Fibroblast of lung (primary cell): ENCODE measurements around the gene KCMF1.

ENCODE experiments used
- EZH2 ChIP-seq: IDR thresholded peaks from 2 replicates; pipeline ENCODE4 v1.5.1; 2012; ENCODE audit warnings: low read length, control low read depth, mild to moderate bottlenecking; ENCODE audit errors: missing control alignments
- TF ChIP-seq, protein P1 (sequence below), 2 donors: IDR thresholded peaks in 1 of 2; conservative IDR thresholded peaks in 1 of 2; 1 replicate in 1 of 2; 2 replicates in 1 of 2; pipeline ENCODE4 v1.5.1; 2011 to 2012; ENCODE audit warnings: low read length in 2 of 2, control low read depth in 1 of 2, inconsistent platforms in 1 of 2, low read depth in 1 of 2, mild to moderate bottlenecking in 1 of 2

GRCh38 chr2:84999553-84999955 is 28.6 kb downstream of the KCMF1 start:
- TF ChIP-seq, protein P1, sequence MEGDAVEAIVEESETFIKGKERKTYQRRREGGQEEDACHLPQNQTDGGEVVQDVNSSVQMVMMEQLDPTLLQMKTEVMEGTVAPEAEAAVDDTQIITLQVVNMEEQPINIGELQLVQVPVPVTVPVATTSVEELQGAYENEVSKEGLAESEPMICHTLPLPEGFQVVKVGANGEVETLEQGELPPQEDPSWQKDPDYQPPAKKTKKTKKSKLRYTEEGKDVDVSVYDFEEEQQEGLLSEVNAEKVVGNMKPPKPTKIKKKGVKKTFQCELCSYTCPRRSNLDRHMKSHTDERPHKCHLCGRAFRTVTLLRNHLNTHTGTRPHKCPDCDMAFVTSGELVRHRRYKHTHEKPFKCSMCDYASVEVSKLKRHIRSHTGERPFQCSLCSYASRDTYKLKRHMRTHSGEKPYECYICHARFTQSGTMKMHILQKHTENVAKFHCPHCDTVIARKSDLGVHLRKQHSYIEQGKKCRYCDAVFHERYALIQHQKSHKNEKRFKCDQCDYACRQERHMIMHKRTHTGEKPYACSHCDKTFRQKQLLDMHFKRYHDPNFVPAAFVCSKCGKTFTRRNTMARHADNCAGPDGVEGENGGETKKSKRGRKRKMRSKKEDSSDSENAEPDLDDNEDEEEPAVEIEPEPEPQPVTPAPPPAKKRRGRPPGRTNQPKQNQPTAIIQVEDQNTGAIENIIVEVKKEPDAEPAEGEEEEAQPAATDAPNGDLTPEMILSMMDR (conservative IDR thresholded peaks at IDR 0.05 in 1 of 2, IDR thresholded peaks at IDR 0.05 in 1 of 2; ENCODE audit: low read depth in 1 of 2, low read length in 2 of 2) = no peak
- TF ChIP-seq EZH2 = no peak
